NT2/D1 (cell line): ENCODE results near the gene PROB1.

Experiments used
- DNase-seq: peaks from one replicate; pipeline ENCODE4 v3.0.0-alpha.2; 2011; ENCODE audit warnings: low read depth, low spot score
- H3K27me3 ChIP-seq: 2 replicates; pipeline ENCODE4 v1.6.0; 2011; ENCODE audit warnings: mild to moderate bottlenecking; ENCODE audit not compliant: insufficient read length, insufficient read depth
- H3K36me3 ChIP-seq: 2 replicates; pipeline ENCODE4 v1.6.1; 2011; ENCODE audit warnings: mild to moderate bottlenecking, low read length, mixed read lengths; ENCODE audit not compliant: insufficient read depth, insufficient read length
- H3K4me1 ChIP-seq: 2 replicates; pipeline ENCODE4 v1.5.1; 2011; ENCODE audit not compliant: insufficient read depth, insufficient read length
- H3K4me3 ChIP-seq: 2 replicates; pipeline ENCODE4 v1.5.1; 2011; ENCODE audit warnings: low read depth; ENCODE audit not compliant: insufficient read length
- H3K9ac ChIP-seq: 2 replicates; pipeline ENCODE4 v1.6.0; 2011; ENCODE audit warnings: low read depth; ENCODE audit not compliant: insufficient read length
- H3K9me3 ChIP-seq: 2 replicates; pipeline ENCODE4 v1.5.1; 2011; ENCODE audit warnings: mild to moderate bottlenecking, low read length; ENCODE audit not compliant: insufficient read depth
- SUZ12 ChIP-seq: IDR thresholded peaks from 2 replicates; pipeline ENCODE4 v1.6.1; 2011; ENCODE audit not compliant: insufficient read length, insufficient read depth; ENCODE audit errors: extremely low read depth
- YY1 ChIP-seq: IDR thresholded peaks from 2 replicates; pipeline ENCODE4 v1.6.1; 2011; ENCODE audit not compliant: insufficient read length, insufficient read depth
- ZNF274 ChIP-seq: IDR thresholded peaks from 2 replicates; pipeline ENCODE4 v1.6.1; 2011; ENCODE audit warnings: mild to moderate bottlenecking, low read depth, low read length

The PROB1 gene

DNA sequence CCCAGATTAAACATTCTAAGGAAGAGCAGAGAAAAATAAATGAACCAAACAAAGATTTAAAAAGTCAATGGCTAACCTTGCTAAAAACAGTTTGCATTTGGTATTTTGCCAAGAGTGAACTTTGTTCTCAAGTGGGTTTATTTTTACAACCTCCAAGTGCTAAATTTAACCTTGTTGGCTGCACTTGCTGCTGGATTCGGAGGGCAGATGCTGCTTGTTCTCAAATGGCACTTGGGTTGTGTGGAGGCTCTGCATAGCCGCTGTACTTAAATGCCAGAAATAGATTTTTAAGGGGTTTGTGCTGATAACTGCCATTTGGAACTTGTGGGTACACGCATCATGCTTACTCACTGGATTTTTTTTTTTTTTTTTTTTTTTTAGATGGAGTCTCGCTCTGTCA is 22.3 kb upstream of the PROB1 start:
- TF ChIP-seq SUZ12 (no peak), YY1 (no peak), ZNF274 (no peak)
- Histone ChIP-seq H3K27me3 (no peaks in the 10 kb centered on the region), H3K4me3 (no peak overlapping the region), H3K36me3 (peaks cover 41% of the 10 kb centered on the region), H3K9ac (no peak overlapping the region), H3K4me1 (no peaks in the 10 kb centered on the region), H3K9me3 (no peaks in the 10 kb centered on the region)
- no peak for DNase-seq

DNA sequence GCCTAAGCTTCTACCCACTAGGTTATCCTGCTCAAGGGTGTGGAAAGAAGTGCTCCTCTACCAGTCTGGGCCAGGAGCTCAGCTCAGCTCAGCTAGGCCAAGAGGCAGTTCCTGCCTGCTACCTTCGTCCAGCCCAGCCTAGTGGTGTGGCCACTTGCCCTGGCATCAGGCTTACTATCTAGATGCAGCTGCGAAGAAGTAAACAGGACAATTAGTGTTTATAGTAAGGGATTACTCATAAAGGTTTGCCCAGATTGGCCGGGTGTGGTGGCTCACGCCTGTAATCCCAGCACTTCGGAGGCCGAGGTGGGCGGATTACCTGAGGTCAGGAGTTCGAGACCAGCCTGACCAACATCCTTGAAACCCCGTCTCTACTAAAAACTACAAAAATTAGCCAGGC is 21.7 kb upstream of the PROB1 start:
- Histone ChIP-seq H3K36me3 (peaks cover 36% of the 10 kb centered on the region), H3K9ac (no peak overlapping the region), H3K9me3 (no peaks in the 10 kb centered on the region), H3K4me1 (no peaks in the 10 kb centered on the region), H3K27me3 (no peaks in the 10 kb centered on the region), H3K4me3 (no peak overlapping the region)
- TF ChIP-seq SUZ12, result no peak
- TF ChIP-seq YY1, result no peak
- TF ChIP-seq ZNF274, result no peak
- DNase-seq, result no peak

DNA sequence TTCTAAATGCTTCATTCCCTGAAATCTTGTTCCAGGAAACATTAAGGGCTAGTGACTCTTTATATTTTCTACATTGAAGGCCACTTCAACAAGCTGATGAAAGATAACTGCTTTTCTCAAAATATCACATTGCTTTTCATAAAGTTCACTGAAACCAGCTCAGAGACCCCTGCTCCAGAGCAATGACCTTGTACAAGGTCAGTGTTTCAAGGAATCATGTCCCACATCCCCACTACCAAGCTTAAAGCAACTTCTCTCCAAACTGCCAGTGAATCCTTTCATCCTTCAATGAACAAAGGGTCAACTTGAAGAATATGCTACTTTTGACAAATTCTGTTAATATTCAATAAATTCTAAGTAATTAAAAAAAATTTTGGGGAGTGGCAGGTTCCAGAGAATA is 21.0 kb upstream of the PROB1 start:
- H3K9ac ChIP-seq, result no peak overlapping the region
- peaks cover 34% of the 10 kb centered on the region for H3K36me3 ChIP-seq
- H3K27me3 ChIP-seq, result no peaks in the 10 kb centered on the region
- H3K9me3 ChIP-seq, result no peaks in the 10 kb centered on the region
- TF ChIP-seq YY1 (no peak), ZNF274 (no peak), SUZ12 (no peak)
- no peaks in the 10 kb centered on the region for H3K4me1 ChIP-seq
- DNase-seq, result no peak
- H3K4me3 ChIP-seq, result no peak overlapping the region

DNA sequence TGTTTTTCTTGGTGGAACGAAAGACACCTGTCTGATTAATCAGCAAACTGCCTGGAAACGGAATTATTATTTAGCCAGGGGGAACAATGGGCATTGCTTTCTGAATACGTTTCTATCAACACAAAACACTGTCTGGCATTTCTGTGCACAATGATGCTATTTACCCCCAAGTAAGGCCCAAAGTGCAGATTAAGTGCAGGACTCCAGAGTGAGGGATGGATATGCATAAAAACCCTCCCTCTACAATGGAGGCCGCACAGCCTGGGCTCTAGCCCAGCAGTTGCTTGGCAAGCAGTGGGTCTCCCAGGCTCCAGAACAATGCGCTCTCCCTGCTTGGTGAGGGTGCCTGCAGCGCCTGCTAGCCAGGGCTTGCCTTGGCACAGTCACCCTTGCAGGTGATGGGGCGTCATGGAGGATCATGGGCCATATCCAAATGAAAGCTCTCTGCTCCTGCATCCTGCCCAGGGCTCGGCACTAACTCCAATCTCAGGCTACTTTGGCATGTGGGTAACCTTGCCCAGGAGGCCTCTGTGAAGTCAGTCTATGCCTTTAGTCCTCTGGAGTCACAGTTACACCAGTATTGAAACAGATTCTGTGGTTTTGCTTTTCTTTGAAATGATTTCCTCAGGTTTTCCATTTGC is 20.4 kb upstream of the PROB1 start:
- no peak for TF ChIP-seq ZNF274
- Histone ChIP-seq H3K27me3 (no peaks in the 10 kb centered on the region), H3K4me3 (no peak overlapping the region), H3K9me3 (no peaks in the 10 kb centered on the region), H3K9ac (no peak overlapping the region), H3K36me3 (peaks cover 32% of the 10 kb centered on the region), H3K4me1 (no peaks in the 10 kb centered on the region)
- DNase-seq, result no peak

DNA sequence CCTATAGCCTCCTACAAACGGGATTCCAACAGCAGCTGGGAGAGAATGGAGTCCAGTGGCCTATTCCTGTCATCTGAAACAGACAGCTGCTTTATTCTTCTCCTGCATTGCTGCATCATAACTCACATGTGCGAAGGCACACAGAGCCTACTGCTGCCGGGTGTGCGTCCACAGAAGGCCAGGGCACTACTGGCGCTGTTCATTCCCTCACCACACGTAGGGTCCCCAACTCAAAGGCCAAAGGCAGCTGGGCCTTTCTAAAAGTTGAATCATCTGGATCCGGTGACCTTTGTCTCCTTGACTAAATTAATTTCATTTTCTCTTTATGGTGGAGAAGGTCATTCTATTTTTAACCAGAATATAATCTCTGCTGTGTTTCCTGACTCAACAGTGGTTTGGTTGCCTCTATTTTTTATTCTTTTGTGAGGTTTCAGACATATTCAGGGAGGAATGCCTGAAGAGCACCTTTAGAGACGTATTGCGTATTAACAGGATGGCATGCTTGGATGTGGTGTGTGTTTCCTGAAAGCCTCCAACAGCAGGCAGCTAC is 19.8 kb upstream of the PROB1 start:
- Histone ChIP-seq H3K9me3 (no peaks in the 10 kb centered on the region), H3K4me3 (no peak overlapping the region), H3K27me3 (no peaks in the 10 kb centered on the region), H3K9ac (no peak overlapping the region), H3K4me1 (no peaks in the 10 kb centered on the region), H3K36me3 (peaks cover 32% of the 10 kb centered on the region)
- TF ChIP-seq ZNF274 (no peak), SUZ12 (no peak), YY1 (no peak)
- DNase-seq, result no peak

DNA sequence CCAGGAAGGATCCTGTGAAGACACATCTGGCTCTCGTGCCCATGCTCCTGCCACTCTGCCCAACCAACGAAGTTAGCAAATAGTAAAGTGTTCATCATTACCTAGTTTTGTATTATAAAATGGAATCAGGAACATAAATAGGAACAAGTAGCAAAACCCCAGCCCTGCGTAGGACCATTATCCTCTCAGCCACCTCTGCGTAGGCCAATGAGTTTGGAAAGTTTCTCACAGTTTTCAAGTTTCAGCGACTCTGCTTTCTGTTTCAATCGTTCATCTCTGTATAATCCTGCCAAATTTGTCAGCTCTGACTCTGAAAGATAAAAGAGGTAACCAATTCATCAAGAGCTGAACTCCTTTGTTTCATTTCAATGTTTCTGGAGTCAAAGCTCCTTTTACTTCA is 19.1 kb upstream of the PROB1 start:
- Histone ChIP-seq H3K36me3 (peaks cover 26% of the 10 kb centered on the region), H3K4me1 (no peaks in the 10 kb centered on the region), H3K4me3 (no peak overlapping the region), H3K9me3 (no peaks in the 10 kb centered on the region), H3K9ac (no peak overlapping the region), H3K27me3 (no peaks in the 10 kb centered on the region)
- DNase-seq, result no peak
- no peak for TF ChIP-seq SUZ12
- no peak for TF ChIP-seq YY1
- no peak for TF ChIP-seq ZNF274

DNA sequence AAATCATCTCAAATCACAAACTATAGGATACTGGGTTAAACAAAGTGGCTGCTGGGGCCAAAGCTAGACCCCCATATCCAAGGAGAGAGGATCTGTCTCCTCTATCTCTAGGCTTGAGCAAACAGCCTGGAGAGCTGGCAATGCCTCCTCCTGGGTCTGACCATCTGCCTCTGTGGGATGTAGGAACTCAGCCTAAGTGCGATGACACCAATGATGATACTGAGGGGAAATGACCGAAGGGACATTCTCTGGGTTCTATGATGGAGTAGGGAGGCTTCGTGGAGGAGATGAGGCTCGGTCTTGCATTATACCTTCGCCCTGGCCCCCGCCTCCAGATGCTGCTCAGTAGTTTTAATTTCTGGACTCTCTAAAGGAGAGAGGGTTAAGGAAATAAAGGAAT is 18.2 kb upstream of the PROB1 start:
- H3K9ac ChIP-seq, result no peak overlapping the region
- no peaks in the 10 kb centered on the region for H3K9me3 ChIP-seq
- peaks cover 20% of the 10 kb centered on the region for H3K36me3 ChIP-seq
- no peaks in the 10 kb centered on the region for H3K4me1 ChIP-seq
- H3K27me3 ChIP-seq, result no peaks in the 10 kb centered on the region
- TF ChIP-seq YY1 (no peak), SUZ12 (no peak), ZNF274 (no peak)
- no peak overlapping the region for H3K4me3 ChIP-seq
- DNase-seq, result no peak
